Superior temporal gyrus (tissue), 1 donor: Measurements from ENCODE around the gene TP53I3.
"Not testable (repeated sequence)": the region's sequence is repeated elsewhere in the genome, so short reads cannot be mapped to it uniquely, and the experiment has no call there.

ENCODE experiments used
- DNase-seq: peaks from one replicate; pipeline ENCODE4 v3.0.0-alpha.2; 2016; ENCODE audit errors: extremely low spot score

Gene TP53I3

DNA sequence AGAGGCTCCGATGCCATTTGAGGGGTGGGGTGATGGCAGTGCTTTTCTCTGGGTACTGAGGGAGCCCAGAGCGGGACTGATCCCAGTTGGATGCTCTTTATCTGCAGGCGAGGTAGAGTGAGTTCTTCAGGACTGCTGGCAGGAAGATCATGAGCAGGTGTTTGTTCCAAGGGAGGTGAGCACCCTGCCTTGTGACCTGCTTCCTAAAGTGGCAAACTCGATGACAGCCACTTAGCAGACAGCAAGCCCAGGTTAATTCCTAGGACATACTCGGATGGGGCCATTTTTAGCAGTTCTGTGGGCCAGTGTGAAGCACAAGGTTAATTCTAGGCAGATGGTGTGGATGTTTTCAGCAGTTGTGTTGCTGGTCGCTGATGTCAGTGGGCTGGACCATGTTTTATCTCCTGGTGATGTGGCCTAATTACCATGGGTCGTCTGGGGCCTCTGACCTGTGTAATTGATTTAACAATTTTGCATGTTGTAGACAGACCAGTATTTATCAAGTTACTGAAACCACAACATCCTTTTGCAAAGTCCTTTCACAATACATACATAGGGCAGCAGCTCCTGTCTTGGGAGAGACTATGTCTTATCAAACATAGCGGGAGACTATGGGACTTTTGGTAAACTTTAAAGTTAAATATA is 30.1 kb downstream of the TP53I3 start:
- DNase-seq = no peak

DNA sequence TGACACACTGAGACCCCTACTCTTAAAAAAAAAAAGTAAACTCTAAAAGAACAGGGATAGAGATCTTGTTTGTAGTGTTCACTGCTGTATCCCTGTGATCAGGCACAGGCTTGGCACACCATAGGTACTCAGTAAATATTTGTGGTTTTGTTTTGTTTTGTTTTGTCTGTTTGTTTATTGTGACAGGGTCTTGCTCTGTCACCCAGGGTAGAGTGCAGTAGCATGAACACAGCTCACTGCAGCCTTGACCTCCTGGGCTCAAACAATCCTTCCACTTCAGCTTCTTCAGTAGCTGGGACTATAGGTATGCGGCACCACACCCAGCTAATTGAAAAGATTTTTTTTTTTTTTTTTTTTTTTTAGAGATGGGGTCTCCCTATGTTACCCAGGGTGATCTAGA is 31.7 kb downstream of the TP53I3 start:
- no peak for DNase-seq

DNA sequence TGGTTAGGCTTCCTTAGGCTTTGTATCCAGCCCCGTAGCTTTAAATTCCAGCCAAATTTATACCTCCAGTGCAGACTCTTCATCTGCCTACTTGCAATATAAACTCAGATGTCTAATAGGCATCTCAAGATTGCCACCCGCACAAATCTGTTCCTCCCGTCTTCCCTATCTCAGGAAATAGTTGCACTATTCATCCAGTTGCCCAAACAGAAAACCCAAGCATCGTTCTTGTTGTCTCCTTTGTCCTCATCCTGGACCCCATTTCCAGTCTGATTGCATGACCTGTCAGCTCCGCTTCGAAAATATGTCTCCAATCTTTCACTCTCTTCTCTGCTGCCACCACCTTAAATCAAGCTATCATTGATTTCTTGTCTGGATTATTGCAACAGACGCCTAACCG is 32.8 kb downstream of the TP53I3 start:
- DNase-seq = no peak

DNA sequence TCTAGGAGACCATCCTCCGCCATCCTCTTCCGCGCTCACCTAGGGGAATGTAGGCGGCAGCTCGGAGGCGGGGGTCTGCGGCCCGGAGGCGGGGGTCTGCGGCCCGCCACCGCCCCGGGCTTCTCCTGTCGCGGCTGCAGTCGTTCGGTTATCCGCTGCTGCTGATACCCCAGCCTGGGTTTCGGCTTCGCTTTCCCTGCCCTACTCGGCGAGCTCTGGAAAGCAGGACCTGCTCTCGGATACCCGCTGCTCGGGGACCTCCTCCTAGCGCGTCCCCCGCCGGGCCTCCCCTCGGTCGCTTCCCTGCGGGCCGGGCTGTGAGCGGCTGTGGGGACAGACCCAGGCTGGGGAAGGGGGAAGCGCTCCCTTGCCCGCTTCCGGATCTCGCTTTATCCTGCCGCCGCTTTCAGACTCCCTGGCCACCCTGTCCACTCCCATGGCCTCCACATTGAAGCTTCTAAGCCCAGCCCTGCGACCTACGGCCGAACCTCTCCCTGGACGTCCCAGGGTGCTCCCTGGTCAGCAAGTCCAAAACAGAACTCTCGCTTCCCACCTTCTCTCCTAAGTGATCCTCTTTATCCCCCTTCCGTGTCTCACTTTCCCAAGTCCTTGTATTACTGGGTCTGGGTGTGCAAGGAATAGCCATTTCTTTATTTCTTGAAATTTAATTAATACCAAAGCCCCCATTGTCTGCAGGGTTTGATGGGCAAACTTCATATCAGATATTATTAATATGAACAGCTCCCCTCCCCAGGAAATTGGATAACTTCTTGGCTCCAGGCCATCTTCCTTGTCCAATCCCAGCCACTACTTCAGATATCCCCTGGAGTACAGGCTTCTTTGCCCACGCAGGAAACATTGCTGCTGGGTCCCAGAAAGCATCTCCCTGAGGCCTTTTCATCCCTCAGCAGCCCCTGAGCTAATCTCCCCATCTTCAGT is 34.3 kb downstream of the TP53I3 start:
- DNase-seq = no peak

DNA sequence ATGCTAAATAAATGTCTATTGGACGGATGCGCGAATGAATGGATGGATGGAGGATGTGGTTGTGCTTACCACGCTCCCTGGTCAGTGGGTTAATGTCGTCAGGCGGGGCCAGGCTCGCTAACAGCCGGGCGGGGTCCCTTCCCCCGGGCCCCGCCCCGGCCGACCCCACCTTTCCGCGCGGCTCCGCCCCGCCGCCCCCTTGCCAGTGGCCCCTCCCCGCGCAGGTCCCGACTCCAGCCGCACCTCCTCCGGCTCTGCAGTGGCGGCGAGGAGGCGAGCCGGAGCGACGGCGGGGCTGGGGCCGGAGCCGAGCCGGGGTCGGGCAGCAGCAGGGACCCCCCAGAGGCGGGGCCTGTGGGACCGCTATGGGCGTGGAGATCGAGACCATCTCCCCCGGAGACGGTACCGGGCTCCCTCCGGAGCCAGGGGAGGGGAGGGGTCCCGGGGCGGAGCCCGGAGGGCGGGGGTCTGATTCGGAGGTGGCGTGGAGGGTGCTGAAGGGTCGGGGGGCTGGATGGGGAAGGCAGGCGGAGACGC is 35.1 kb downstream of the TP53I3 start, which contains the start of gene FKBP1B:
Gene FKBP1B, plus strand, starts transcription at position 257 of the 537 bp plus-strand sequence. Its CDS starts 109 bp downstream, at position 366.
- no peak for DNase-seq

DNA sequence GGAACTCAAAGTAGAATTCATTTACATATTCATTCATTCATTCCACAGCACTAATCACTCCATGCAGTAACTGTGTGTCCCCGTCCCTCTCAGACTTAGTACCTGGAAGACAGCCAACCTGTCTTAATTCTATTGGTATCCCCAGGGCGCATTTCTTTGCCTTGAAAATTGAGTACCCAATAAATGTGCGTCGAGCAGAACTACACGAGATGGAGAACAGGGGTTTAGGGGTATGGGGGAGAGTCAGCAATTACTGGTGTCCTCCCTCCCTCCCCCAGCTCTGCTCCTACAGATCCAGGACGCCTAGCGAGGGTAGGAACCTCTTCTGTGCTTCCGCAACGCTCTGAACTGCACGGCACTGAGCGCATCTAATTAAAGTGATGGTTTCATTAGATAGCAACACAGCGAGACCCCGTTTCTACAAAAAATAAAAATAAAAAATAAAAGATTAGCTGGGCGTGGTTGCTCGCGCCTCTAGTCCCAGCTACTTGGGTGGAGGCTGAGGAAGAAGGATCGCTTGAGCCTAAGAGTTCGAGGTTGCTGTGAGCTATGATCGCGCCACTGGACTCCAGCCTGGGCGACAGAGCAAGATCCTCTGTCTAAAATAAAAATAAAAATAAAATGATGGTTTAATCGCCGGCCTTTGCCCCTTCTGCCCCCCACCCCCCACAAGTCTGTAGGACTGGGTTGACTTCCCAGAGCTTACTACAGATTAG is 35.7 kb downstream of the TP53I3 start:
- no peak for DNase-seq

DNA sequence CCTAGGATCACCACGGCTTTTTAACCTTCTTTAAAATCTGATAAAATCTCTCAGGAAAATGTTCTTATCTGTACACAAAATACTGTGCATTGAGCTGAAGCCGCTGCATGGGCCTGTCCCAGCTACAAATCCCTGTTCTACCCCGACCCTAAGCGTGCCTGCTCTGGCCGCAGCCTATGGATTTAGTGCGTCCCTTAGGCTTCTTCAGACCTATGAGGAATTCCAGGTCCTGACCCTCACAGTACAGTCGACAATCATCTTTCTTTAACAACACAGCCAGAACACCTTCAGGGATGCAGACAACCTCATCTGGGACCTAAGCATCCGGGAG is 37.0 kb downstream of the TP53I3 start:
- DNase-seq = no peak

DNA sequence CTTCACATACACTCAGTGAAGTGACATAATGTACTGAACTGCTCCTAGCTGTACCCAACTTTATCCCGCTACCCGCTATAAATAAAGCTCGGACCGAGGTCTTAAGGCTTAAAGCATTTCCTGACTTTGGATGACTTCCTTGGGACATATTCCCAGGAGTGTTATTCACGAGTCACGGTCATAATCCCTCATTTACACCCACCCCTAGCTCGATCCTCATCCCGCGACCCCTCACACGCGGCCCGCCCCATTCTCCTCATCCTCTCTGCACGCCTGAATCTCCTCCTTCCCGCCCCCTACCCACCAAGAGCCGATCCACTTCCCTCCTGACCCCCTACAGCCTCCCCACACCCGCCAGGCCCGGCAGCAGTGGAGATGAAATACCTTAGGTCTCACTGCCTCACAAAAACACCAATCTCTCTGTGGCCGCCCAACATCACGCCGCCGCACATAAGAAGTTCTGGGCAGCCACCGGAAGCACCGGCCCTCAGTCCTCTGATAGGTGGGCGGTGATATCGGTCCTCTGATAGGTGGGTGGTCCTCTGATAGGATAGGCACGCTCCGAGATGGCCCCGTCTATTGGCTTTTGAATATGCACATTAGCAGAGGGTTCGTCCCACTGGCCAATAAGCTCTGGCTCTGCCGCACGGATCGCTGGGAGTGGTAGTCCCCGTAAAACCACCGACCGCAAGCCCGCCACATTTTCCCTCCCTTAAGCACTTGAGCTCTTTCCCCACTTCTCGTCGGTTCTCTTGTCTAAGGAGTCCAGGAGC is 37.5 kb downstream of the TP53I3 start, which contains the start of gene WDCP:
Gene WDCP, minus strand, starts transcription at position 462 of the 773 bp plus-strand sequence. CDS start 7,897 bp downstream, outside the sequence.
- peak; percentile 99 for DNase-seq

DNA sequence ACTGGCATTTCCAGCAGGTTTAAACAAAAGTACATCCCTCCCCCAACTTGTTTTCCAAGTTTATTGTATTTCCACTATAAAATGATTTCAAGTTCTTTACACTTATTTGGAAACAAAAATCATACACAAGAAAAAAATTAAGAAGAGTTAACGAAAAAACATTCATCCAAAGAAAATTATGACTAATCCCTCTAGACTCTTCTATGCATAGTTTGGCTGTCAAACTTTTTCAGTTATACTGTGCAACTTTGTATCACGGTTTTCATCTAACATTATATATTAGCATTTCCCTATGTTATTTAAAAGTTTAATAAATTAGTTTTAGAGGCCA is 38.1 kb downstream of the TP53I3 start:
- no peak for DNase-seq

DNA sequence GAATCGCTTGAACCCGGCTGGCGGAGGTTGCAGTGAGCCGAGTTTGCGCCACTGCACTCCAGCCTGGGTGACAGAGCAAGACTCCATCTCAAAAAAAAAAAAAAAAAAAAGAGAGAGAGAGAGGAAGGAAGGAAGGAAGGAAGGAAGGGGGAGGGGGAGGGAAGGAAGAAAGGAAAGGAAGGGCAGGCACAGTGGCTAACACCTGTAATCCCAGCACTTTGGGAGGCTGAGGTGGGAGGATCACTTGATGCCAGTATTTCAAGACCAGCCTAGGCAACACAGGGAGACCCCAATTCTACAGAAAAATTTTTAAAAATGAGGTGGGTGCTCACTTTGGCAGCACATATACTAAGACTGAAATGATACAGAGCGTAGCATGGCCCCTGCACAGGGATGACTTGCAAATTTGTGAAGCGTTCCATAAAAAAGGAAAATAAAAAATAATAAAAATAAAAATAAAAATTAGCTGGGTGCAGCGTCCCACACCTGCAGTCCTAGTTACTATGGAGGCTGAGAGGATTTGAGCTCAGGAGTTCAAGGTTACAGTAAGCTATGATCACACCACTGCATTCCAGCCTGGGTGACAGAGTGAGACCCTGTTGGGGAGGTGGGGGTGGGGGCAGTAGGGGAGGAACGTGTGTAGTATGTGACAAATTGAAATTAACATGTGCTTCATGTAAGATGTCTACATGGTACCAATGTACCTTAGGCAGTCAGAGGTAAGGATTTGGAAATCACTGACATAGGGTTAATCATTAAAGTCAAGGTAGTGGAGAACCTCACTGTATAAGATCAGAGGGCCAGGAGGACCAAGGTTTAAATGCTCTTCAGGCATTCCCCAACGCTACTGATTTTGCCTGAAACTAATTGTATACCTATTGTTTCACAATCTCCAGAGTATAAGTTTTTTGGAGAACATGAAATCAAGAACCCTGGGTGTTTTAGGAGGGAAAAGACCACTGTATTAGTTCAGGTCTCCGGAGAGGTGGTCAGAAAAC is 38.8 kb downstream of the TP53I3 start:
- no peak for DNase-seq

DNA sequence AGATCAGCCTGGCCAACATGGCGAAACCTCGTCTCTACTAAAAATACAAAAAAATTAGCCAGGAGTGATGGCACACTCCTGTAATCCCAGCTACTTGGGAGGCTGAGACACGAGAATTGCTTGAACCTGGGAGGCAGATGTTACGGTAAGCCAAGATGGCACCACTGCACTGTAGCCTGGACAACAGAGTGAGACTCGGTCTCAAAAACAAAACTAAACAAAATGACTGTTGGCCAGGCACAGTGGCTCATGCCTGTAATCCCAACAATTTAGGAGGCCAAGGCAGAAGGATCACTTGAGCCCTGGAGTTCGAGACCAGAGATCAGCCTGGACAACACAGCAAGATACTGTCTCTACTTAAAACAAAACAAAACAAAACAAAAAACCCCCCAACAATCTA is 41.5 kb downstream of the TP53I3 start:
- DNase-seq = not testable (repeated sequence)

DNA sequence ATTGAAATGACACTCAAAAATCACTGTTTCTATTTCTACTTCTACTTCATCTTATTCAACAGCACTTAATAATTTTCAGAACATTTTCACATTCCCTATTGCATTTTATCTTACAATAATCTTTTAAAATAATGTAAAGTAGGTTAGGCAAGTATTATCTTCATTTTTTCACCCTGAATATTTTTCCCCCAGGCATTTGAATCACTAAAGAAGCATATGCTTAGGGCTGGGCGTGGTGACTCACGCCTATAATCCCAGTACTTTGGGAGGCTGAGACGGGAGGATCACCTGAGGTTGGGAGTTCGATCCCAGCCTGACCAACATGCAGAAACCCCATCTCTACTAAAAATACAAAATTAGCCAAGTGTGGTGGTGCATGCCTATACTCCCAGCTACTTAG is 44.1 kb downstream of the TP53I3 start:
- no peak for DNase-seq

DNA sequence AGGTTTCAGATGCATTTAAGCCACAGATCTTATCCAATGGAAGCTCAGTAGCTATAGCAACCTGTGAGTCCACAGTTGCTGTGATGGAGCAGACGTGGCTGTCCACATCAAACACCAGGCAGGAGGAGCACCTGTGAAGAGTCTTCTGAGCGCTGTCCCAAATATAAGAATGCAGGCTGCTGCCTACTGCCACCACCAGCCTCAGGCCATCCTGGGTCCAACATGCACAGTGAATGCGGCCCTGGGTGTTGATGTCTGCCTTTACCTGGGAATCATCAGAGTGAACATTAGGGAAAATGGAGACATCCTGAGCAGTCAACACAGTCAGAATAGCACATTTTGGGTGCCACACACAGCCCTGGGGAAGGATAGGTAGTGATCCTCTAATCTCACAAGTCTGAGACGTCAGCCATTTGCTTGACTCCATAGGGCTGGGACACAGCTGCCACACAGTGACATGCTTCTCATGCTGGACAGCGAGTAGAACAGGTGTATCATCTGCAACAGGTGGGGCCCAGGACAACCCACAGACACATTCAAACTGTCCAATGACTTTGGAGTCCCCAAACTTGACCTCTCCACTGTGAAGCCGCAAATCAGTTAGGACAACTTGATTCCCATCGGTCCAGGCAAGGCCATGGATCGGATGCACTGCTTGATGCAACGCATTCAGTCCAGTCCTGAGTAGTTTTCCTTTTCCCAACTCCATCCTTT is 45.7 kb downstream of the TP53I3 start:
- DNase-seq = no peak
